SHP77 (cell line): ENCODE results near the gene CCDC74B.
A peak's percentile ranks its signal among the peaks of the same experiment; 100 is the strongest.
"Not testable (repeated sequence)": the region's sequence is repeated elsewhere in the genome, so short reads cannot be mapped to it uniquely, and the experiment has no call there.

ENCODE experiments used
- DNase-seq, 2 experiments: peaks; one replicate each; lab custom pipeline; 2025; lab: John Stamatoyannopoulos, UW

The CCDC74B gene

DNA sequence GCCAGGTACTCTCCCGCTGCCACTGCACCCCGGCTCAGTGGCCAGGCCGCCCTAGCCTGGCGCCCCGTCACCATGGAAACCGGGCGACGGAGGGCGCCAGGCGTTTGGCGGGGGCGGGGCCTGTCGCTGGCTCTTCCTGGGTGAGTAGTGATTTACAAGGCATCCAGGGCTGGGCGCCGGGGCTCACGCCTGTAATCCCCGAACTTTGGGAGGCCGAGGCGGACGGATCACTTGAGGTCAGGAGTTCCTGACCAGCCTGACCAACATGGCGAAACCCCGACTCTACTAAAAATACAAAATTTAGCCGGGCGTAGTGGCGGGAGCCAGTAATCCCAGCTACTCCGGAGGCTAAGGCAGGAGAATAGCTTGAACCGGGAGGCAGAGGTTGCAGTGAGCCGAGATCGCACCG is at the start of gene CCDC74B:
Gene CCDC74B, minus strand, starts transcription at position 107 of the 409 bp plus-strand sequence. CDS start 116 bp downstream, outside the sequence.
- peak; percentile 38 to 77 for DNase-seq

DNA sequence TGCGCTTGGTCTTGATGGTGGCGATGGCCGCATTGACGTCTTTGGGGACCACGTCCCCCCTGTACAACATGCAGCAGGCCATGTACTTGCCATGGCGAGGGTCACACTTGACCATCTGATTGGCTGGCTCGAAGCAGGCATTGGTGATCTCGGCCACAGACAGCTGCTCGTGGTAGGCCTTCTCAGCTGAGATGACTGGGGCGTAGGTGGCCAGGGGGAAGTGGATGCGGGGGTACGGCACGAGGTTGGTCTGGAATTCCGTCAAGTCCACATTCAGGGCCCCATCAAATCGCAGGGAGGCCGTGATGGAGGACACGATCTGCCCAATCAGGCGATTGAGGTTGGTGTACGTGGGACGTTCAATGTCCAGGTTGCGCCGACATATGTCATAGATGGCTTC is 48.9 kb upstream of the CCDC74B start:
- not testable (repeated sequence) for DNase-seq

DNA sequence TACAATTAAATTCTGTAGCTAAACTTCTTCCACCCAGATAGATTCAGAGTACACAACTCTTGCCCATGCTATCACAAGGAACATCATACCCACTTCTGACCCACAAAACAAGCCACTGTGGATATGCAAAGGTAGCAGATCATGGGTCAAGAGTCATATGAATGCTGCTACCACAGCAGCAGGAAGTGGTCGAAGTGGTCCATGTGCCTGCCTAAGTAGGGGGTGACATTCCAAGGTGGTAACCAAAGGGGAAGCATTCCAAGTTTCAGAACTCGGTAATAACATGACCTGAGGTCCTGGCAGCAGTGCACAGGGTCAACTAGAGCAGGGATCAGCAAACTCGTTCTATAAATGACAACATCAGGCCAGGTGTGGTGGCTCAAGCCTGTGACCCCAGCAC is 47.5 kb upstream of the CCDC74B start:
- not testable (repeated sequence) for DNase-seq

DNA sequence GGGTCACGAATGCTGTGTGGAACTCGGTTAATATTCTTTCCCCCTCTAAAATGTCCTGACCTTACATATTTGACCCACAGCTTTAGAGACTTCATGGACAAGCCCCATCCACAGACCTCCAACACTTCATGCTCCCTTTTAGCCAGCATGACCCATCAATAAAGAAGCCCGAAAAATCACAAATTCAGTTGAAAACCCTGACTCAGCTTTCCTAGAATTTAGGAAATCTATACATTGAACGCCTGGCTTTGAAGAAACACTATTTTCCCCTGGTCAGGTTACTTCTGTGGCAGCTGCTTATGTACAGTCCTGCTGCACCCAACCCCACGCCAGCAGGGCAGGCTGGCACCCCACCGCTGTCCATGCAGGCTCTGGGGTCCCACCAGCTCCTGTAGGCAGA is 46.4 kb upstream of the CCDC74B start:
- DNase-seq, result not testable (repeated sequence)

DNA sequence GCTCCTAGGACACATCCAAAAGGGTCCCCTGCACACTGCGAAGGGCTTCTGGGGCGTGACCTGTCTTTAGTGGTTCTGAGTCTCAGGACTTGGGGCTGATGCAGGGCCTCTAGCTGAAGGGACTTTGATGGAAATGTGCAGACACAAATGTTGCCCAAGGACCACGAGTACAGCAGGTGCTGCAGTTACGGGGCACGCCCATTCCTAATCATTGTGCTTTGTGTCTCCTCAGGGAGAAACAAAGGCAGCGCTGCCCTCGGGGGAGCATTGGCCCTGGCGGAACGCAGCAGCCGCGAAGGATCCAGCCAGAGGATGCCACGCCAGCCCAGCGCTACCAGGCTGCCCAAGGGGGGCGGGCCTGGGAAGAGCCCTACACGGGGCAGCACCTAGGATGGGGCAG is 45.3 kb upstream of the CCDC74B start:
- DNase-seq, result no peak

DNA sequence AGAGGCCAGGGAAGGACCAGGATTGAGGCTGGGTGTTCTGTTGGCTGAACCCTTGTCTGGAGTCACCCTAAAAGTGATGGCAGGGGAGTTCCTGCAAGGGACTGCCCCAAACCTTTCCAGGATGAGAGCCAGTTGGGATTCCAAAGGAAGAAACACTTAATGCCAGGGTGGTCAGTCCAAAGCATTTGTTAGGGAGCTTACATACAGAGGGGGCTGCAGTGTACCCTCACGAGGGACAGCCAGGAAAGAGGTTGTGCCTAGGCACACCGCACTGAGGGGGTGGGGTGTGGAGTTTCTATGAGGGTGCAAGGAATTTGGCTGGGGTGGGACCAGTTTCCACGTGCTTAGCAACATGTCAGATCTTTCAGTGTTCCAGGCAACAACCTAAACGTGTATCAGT is 44.0 kb upstream of the CCDC74B start:
- not testable (repeated sequence) for DNase-seq

DNA sequence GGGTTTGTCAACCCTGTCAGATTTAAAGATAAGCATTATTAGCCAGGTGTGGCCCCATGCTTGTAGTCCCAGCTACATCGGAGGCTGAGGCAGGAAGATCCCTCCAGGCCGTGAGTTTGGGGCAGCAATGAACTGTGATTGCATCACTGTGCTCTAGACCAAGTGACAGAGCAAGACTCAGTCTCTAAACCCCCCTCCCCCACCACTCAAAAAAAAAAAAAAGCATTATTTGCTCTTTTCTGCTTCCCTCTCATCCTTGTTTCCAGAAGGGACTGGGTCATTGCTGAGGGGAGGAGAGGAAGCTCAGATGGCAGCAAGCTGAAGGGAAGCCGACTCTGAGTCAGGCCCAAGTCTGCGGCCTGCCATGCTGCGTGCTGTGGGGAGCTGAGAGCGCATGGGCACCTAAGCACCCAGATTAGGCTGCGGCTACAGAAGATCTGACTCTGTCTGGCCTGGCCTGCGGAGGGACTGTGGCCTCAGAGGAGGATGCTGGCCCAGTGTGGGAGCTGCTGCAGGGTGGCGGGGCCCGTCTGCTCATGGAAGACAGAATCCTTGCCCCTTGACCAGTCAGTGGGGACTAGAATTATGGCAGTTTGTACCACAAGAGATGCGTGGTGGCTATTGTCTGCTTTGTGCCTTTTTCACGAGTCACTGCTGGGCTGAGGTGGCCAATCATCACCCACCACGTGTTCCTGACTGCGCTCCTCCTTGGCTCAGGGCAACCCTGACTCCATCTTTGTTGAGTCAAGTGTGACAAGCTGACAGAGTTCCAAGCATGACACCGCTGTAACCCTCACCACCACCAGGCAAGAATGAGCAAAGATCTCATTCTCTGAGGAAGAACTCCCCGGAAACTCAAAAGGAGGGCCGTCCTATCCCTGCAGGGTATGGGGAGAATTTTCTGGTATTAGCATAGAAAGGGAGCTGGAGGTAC is 43.2 kb upstream of the CCDC74B start:
- not testable (repeated sequence) for DNase-seq

DNA sequence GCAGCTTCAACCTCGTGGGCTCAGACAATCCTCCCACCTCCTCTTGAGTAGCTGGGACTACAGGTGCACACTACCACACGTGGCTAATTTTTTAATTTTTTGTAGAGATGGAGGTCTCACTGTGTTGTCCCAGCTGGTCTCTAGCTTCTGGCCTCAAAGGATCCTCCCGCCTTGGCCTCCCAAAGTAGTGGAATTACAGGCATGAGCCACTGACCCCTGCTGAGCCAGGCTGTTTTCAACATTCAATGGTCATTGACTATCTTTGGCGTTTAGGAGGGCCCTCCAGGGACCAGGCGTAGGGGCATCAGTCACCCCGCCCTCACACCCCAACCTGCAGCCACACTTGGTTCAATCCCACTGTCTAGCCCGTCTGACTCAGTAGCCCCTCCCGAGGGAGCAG is 42.4 kb upstream of the CCDC74B start:
- DNase-seq, result no peak

DNA sequence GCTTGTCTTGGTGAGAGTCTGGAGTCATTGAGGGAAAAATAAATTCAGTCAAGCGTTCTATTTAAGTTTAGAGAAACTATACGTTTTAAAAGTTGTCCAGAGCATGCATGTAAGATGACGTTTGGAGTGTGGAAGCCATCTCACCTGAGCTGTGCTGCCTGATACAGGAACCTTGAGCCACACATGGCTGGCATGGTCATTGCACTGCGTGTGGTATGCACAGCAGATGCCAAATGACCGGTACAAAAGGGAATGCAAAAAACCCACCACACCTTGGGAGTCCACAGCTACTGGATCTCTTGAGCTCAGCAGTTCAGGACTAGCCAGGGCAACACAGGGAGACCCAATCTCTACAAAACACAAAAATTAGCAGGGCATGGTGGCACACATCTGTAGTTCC is 41.5 kb upstream of the CCDC74B start:
- no peak for DNase-seq

DNA sequence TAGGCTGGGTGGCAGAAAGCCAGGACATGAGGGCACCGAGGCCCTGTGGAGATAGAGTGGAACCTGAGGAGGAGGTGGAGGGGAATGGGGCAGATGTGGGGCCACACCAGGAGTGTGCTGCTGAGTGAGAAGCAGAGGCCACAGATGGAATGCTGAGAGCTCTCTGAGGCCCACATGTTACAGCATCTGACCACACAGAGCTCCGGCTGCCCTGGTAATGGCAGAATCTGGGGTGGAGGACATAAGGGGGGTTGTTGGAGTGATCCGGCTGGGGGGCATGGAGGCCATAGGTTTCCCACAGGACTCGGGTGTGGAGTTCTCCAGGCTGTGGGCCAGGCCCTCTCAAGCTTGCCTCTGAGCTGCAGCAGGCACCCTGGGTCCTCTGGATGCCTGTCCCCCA is 41.0 kb upstream of the CCDC74B start:
- no peak for DNase-seq

DNA sequence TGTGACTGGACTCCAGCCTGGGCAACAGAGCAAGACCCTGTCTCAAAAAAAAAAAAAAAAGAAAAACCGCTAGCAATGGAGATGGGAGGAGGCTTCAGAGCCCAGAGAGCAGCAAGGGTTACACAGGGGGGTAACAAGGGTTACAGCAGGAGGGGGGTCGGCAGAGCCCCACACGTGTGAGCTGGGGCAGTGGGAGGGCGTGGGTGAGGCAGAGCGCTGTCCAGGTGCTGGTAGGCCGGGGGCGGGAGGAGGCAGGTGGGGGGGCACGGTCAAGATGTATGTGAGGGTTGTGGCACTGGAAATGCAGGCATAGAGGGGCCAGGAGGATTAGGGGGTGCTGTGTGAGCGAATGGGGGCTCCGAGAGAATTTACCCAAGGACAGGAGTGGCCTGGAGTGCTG is 40.5 kb upstream of the CCDC74B start:
- no peak for DNase-seq

DNA sequence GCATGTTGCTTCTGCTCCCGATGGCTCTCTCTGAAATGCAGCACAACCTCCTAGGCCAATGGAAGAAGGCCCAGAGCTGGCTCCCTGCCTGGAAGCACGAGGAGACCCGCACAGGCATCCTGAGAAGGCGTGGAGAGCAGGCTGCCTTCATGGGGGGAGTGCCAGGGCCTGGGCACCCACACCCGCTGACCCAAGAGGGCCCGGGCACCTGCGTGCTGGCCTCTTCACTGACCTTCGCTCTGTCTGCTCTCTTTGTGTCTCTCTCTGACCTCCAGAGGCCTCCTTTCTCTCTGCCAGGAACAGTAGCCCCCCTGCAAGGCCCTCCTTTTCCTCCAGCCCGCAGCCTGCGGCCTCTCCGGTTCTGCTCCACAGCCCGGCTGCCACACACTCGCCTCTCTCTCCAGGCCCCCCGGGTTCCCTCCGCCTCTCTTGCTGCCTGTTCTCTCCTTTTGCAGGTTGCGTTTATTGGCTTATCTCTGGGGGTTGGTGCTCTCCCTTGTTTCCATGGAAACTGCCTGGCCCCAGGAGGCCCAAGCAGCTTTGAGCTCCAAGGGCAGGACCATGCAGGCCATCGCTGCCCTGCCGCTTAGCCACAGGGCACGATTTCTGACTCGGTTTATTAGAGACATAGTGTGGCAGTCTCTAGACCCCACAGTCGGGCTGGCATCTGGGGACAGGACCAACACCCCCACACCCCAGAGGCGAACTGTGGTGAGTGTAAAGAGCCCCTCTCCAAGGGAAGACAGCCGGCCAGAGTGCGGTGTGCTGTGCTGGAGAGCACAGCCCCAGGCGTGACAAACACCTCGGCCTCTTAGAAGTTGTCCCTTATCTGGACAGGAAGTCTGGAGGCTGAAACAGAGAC is 38.8 kb upstream of the CCDC74B start:
- DNase-seq, result no peak

DNA sequence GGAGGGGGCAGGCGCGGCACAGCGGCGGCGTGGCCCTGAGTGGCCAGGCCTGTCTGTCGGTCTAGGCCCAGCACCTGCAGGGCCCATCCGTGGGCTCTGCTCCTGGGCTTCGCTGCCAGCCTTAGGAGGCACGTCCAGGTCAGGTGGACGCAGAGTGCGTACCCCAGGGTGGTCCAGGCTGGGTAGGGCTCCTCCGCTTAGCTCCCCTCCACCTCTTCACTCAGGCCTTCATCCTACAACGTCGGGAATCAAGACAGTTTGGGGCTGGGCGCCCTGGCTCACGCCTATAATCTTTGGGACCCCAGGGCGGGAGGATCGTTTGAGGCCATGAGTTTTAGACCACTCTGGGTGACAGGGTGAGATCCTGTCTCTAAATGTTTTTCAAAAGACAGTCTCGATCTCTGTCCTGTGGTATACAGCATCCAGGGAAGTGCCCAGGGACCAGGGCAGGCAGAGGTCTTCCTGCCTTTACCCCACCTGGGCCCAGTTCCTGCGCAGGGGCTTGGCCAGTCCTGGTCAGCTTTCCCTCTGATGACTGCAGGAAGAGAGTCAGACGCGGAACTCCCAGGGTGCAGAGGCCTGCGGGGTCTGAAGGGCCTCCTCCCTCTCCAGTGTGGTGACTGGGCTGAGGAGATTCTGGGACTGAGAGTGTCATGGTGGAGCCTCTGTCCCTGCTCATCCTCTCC is 38.1 kb upstream of the CCDC74B start:
- DNase-seq, result not testable (repeated sequence)

DNA sequence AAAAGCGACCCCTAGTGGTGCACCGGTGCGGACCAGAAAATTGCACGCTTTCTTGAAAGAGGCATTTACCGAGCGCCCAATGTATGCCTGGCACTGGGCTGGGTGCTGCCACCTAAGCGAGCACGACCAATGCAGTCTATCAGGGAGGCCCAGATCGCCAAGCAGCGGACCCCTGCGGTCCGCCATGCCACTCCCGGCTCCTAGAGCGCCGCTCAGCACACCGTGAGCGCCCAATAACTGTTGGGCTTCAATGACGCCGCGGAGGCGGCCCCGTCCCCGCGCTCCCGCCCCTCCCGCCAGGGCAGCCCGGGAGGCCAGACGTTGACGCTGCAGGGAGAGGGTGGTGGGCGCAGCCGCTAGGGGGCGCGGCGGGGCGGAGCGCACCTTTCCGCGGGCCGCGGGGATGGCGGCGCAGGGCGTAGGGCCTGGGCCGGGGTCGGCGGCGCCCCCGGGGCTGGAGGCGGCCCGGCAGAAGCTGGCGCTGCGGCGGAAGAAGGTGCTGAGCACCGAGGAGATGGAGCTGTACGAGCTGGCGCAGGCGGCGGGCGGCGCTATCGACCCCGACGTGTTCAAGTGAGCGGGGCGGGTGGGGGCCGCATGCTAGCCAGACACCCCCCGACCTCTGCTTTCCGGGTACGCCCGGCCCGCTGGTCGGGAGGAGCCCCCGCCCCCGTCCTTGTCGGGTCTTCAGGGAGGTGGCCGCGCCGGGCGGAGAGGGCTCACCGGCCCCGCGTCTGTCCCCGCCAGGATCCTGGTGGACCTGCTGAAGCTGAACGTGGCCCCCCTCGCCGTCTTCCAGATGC is 37.2 kb upstream of the CCDC74B start, which contains the start of gene MZT2B:
Gene MZT2B, plus strand, starts transcription at position 383 of the 803 bp plus-strand sequence. Its CDS starts 21 bp downstream, at position 404.
- peak; percentile 72 to 74 for DNase-seq

DNA sequence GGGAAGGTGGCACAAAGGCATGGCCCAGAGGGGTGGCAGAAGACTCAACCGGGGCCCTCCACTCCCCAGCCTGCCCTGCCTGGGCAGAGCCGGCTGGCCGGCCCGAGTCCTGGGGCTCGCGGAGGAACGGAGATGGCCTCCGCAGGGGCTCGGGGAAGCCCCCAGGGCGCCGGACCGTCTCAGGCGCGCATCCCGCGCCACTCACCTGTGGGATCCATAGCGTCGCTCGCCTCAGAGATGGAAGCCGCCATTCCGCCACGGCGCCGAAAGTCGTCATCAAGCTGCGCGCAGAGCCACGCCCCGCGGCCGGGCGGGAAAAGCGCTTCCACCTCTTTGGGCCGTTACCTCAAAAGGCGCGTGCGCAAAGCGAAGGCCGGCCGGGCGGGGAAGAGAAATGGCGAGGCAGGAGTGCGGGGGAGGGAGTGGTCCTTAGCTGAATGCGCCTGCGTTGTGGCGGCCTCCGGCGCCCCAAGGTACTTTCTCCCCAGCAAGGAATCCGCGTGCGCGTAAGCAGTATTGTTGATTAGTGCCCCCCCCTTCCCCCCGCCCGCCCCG is 36.5 kb upstream of the CCDC74B start, which contains the start of gene SMPD4:
Gene SMPD4, minus strand, starts transcription at position 278 of the 555 bp plus-strand sequence. CDS start 5,010 bp downstream, outside the sequence.
- peak; percentile 86 to 92 for DNase-seq

DNA sequence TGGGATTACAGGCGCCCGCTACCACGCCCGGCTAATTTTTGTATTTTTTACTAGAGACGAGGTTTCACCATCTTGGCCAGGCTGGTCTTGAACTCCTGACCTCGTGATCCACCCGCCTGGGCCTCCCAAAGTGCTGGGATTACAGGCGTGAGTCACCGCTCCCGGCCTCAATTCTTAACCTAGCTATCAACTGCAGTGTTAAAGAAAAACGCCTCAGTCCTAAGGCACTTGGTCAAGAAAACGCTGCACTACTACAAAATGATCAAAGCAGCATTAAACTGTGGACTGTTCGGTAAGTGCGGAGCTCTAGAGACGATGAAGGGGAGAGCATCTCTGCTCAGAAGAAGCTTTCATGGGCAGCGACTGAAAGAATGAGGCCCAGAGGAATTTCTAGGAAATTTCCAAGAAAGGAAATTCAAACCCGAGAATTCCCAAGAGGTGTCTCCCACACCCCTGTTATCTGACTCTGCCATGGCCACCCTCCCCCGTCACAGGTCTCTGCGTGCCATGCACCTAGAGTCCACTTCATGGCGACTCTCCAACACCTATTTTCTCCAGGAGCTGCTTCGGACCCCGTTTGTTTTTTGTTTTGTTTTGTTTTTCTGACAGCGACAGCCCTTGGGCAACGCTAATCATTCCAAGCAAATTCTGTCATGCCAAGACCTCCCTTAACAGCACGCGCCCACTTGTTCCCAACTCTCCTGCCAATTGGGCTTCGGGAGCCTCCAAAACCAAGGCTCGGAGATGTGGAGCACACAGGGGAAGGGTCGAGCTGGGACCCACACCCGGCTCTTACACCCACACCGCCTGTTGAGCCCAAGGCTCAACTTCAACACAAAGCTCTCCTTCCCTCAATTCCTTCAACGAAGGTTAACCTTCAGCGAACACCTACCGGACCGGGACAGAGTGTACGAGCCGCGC is 35.8 kb upstream of the CCDC74B start:
- DNase-seq, result not testable (repeated sequence)

DNA sequence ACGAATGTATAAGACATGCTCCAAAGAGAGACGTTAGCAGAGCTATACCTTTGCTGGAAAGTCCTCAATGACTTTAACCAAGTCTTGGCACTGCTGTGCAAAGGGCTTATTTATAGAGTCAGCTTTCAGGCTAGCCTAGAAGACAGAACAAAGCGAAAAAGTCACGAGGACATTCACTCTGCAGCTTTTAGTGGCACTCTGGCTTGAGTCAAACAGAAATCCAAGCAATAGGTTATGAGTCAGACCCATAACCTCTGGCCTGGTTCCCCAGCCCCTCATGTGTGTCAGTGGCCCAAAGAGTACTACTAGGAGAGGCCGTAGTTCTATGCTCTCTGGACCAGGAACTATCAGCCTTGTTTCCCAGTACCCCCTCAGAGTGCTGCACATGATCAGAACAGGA is 30.0 kb upstream of the CCDC74B start:
- not testable (repeated sequence) for DNase-seq

DNA sequence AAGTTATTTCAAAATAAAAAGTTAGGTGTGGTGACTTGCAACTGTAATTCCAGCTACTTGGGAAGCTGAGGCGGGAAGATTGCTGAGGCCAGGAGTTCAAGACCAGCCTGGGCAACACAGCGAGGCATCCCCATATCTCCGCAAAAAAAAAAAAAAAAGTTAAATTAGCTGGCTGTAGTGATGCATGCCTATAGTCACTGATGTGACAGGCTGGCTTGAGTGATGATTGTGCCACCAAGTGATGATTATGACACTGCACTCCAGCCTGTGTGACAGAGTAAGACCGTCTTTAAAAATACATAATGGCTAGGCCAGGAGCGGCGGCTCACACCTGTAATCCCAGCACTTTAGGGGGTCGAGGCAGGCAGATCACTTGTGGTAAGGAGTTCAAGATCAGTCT is 25.0 kb upstream of the CCDC74B start:
- DNase-seq, result no peak

DNA sequence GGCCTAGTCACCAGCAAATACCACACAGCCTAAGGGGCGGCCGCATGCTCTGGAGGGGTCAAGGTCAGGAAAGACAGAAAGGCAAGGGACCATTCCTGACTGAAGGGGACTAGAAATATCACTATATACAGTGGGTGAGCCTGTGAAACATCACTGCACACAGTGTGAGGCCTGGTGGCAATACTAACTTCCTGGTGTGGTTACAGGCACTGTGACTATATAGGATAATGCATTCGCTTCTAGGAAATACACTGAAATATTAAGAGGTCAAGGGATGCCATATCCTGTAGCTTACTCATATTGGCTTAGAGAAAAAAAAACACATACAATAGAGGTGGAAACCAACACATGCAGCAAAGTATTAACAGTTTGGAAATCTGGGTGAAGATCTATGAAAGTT is 24.3 kb upstream of the CCDC74B start:
- not testable (repeated sequence) for DNase-seq
